Islet precursor cell (in vitro differentiated cells): Measurements from ENCODE around the gene CBX3.
"Not testable (repeated sequence)": the region's sequence is repeated elsewhere in the genome, so short reads cannot be mapped to it uniquely, and the experiment has no call there.

Source experiments
- DNase-seq: peaks from one replicate; pipeline ENCODE4 v3.0.0-alpha.2; 2018

Gene CBX3

GRCh38 chr7:26201247-26202018, at the start of gene CBX3:
CBX3 (plus strand) TSS chr7:26201745; CDS start chr7:26202999, 1,254 bp downstream.
- peak; percentile 96 for DNase-seq

- peak; percentile 85 for DNase-seq
Measured at GRCh38 chr7:26151953-26152781, 49.4 kb upstream of the CBX3 start, which contains the start of gene NFE2L3. NFE2L3 (plus strand) TSS chr7:26152198; CDS start chr7:26152499, 301 bp downstream.

- DNase-seq, result peak; percentile 56
Measured at GRCh38 chr7:26152782-26153240, 48.7 kb upstream of the CBX3 start.

- DNase-seq, result peak; percentile 58
Measured at GRCh38 chr7:26153241-26153822, 48.2 kb upstream of the CBX3 start.

GRCh38 chr7:26153823-26154783, 47.4 kb upstream of the CBX3 start:
- DNase-seq, result peak; percentile 80

- peak; percentile 72 for DNase-seq
Measured at GRCh38 chr7:26155531-26156375, 45.8 kb upstream of the CBX3 start.

GRCh38 chr7:26156451-26157420, 44.8 kb upstream of the CBX3 start:
- DNase-seq, result peak; percentile 70

GRCh38 chr7:26157520-26158105, 43.9 kb upstream of the CBX3 start:
- DNase-seq, result peak; percentile 33

GRCh38 chr7:26159243-26159642, 42.3 kb upstream of the CBX3 start:
- DNase-seq, result peak; percentile 79

- DNase-seq, result peak; percentile 18
Measured at GRCh38 chr7:26160896-26161295, 40.6 kb upstream of the CBX3 start.

GRCh38 chr7:26162431-26162830, 39.1 kb upstream of the CBX3 start:
- no peak for DNase-seq

GRCh38 chr7:26163804-26164203, 37.7 kb upstream of the CBX3 start:
- not testable (repeated sequence) for DNase-seq

GRCh38 chr7:26165950-26166683, 35.4 kb upstream of the CBX3 start:
- peak; percentile 50 for DNase-seq

GRCh38 chr7:26166684-26167266, 34.8 kb upstream of the CBX3 start:
- no peak for DNase-seq

- no peak for DNase-seq
Measured at GRCh38 chr7:26167303-26167934, 34.1 kb upstream of the CBX3 start.

- no peak for DNase-seq
Measured at GRCh38 chr7:26168458-26169023, 33.0 kb upstream of the CBX3 start.

GRCh38 chr7:26169271-26169670, 32.3 kb upstream of the CBX3 start:
- peak; percentile 59 for DNase-seq
